Measurements from ENCODE around the gene WDTC1. TPM values are rescaled to one million over a fixed set of nuclear protein-coding genes. Genes with fewer than 3 reads are reported as not detected.

Gene WDTC1
- total and polyA plus RNA-seq, 2 of the 8 experiments (the other 6 are each of a cell fraction or from before 2014, with no cell fraction given): 7.5 to 18.7 TPM

DNA sequence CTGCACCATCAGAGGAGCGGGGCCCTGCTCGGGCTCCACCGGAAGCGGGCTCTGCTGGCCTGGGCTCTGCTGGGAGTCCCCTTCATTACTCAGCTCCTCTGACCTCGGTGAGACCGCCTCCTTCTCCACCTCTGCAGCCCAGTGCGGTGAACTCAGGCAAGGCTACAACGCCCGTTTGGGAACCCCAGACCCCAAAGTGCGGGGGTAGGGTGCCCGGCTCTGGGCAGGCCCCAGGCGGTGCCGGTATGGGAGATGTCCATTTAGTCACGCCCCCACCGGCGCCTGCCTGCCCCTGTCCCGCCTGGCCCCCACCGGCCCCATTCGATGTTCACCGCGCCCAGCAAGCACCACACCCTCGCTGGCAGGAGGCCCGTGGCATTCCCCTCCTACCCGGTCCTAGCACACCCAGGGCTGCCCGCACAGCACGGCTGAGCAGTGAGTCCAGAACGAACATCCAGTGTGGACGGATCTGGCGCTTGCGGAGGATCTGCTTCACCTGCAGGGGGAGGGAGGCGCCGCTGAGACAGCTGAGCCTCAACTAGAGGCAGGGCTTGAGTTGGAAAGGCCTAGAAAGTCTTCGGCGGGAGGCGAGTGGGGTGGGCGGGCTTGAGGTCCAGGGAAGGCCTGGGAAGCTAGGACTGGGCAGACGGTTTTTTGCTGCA lies 122.3 kb downstream of the WDTC1 start:
- no peak for FAIRE-seq
- Histone ChIP-seq H3K4ac (replicated peaks; ENCODE audit: insufficient read length, low read depth, low read length) (no peak overlapping the region), H2BK20ac (ENCODE audit: low read length) (no peak overlapping the region; the same call in 1 of the 2 replicates), H2AFZ (ENCODE audit: low read length) (no peak overlapping the region), H3K14ac (ENCODE audit: insufficient read length) (no peak overlapping the region), H2BK120ac (replicated peaks; ENCODE audit: low read depth, low read length) (no peak overlapping the region), H3K27me3 (replicated peaks in 1 of 4; ENCODE audit: control insufficient read depth in 3 of 4, extremely low read depth in 1 of 4, insufficient read depth in 3 of 4, low read length in 3 of 4) (peaks cover 12 to 43% (median 35%) of the 10 kb centered on the region in 4 experiments), H3K9me3 (ENCODE audit: insufficient read depth in 2 of 2, low read depth in 1 of 2, low read length in 1 of 2) (no peaks in the 10 kb centered on the region), H4K91ac (replicated peaks; ENCODE audit: insufficient read length, low read length) (peak overlapping the region; percentile 0), H3K18ac (ENCODE audit: extremely low read depth, low read length) (no peak overlapping the region), H3K23me2 (ENCODE audit: low read depth, low read length) (peaks cover 14% of the 10 kb centered on the region), H3K23ac (ENCODE audit: insufficient read length) (no peak overlapping the region), H3K4me1 (replicated peaks in 1 of 4; ENCODE audit: control insufficient read depth in 3 of 4, insufficient read depth in 4 of 4, low read length in 3 of 4) (peaks cover 0 to 14% (median 7%) of the 10 kb centered on the region in 4 experiments; a peak in 6 of 7 replicates), H2BK5ac (ENCODE audit: low read depth, low read length) (no peak overlapping the region), H2BK12ac (ENCODE audit: low read depth, low read length) (peak overlapping the region; percentile 84; the same call in 1 of the 2 replicates), H3K36me3 (ENCODE audit: control insufficient read depth in 2 of 4, insufficient read depth in 4 of 4, low read length in 3 of 4) (no peaks in the 10 kb centered on the region), H3K56ac (replicated peaks; ENCODE audit: insufficient read length, low read depth, low read length) (no peak overlapping the region), H3K79me1 (ENCODE audit: low read depth, low read length) (no peaks in the 10 kb centered on the region), H4K20me1 (replicated peaks in 1 of 2; ENCODE audit: control insufficient read depth in 1 of 2, insufficient read depth in 2 of 2, low read length in 2 of 2) (peaks cover 0 to 12% of the 10 kb centered on the region in 2 experiments), H3K4me2 (ENCODE audit: insufficient read depth in 1 of 2, low read depth in 2 of 2, low read length in 2 of 2) (peak overlapping the region in 1 of 2 experiments; percentile 62; a peak in 1 of 4 replicates), H3K27ac (ENCODE audit: low read depth, low read length) (no peak overlapping the region), H4K8ac (ENCODE audit: extremely low read depth, insufficient read depth, low read length) (no peak overlapping the region), H3K4me3 (ENCODE audit: extremely low read depth in 1 of 4, insufficient read depth in 2 of 4, low read depth in 3 of 4, low read length in 4 of 4) (no peak overlapping the region), H2AK5ac (ENCODE audit: low read depth, low read length) (no peak overlapping the region), H3K9ac (replicated peaks in 1 of 4; ENCODE audit: extremely low read depth in 1 of 4, low read depth in 3 of 4, low read length in 3 of 4) (no peak overlapping the region), H2BK15ac (ENCODE audit: low read length) (no peak overlapping the region), H3K79me2 (ENCODE audit: control insufficient read depth in 1 of 2, insufficient read depth in 2 of 2, low read length in 2 of 2) (no peaks in the 10 kb centered on the region), H4K5ac (ENCODE audit: insufficient read length, low read depth, low read length) (no peak overlapping the region)
- WGBS, 2 experiments (ENCODE audit: extremely low coverage in 1 of 2, insufficient coverage in 1 of 2, insufficient read length in 1 of 2, insufficient replicate concordance in 2 of 2, low coverage in 1 of 2, low lambda C conversion rate in 2 of 2, missing lambda C conversion rate in 1 of 2): 77% methylated on average over 26 of the region's 37 CpGs; no CpG with 5 or more reads in 1 of the 2 experiments
- DNase-seq (ENCODE audit: low read depth in 1 of 2, low spot score in 2 of 2): no peak
- POLR2A ChIA-PET (ENCODE audit: partially characterized antibody): interaction anchor here (0.7 to 10.9 kb wide), 9 partner anchors 4 to 248 kb away, joined by 3 to 101 read pairs (median 5); partner anchors contain the start of genes AHDC1 and MAP3K6
- CTCF ChIA-PET (ENCODE audit: partially characterized antibody): interaction anchor here (0.8 to 28.8 kb wide), 35 partner anchors 8 to 319 kb away, joined by 3 to 625 read pairs (median 6); partner anchors contain the start of genes CD164L2, FCN3, GPR3 and MAP3K6
- TF ChIP-seq TAF7 (optimal IDR thresholded peaks at IDR 0.05; ENCODE audit: borderline replicate concordance, low read depth, low read length) (no peak), CBX8 (IDR thresholded peaks at IDR 0.05; ENCODE audit: borderline replicate concordance, low read depth, low read length) (no peak), EGR1 (IDR thresholded peaks at IDR 0.05; ENCODE audit: borderline replicate concordance, low read depth, low read length) (no peak), CTCF (IDR thresholded peaks at IDR 0.05; ENCODE audit: control extremely low read depth in 1 of 3, insufficient read depth in 1 of 3, low read depth in 1 of 3, low read length in 3 of 3) (peak in 2 of 3 experiments; percentile 35 to 43; a peak in 3 of 4 replicates), SAP30 (IDR thresholded peaks at IDR 0.05; ENCODE audit: insufficient read depth, insufficient replicate concordance, low read length) (no peak), RAD21 (IDR thresholded peaks at IDR 0.05 in 1 of 2, conservative IDR thresholded peaks at IDR 0.05 in 1 of 2; ENCODE audit: low read depth in 2 of 2, low read length in 2 of 2) (peak in 1 of 2 experiments; percentile 21; a peak in 2 of 4 replicates), TCF12 (IDR thresholded peaks at IDR 0.05; ENCODE audit: low read depth, low read length) (no peak), EZH2 (IDR thresholded peaks at IDR 0.05; ENCODE audit: low read depth, low read length, severe bottlenecking) (no peak)
